GM21367 (cell line): ENCODE measurements around the gene MOSPD3.
"Not testable (repeated sequence)": the region's sequence is repeated elsewhere in the genome, so short reads cannot be mapped to it uniquely, and the experiment has no call there.

Source experiments
- ATAC-seq: cut with Tn5 transposase; IDR thresholded peaks from one replicate; pipeline ENCODE4 v1.9.1; 2021; ENCODE audit not compliant: unreplicated experiment

Gene MOSPD3

DNA sequence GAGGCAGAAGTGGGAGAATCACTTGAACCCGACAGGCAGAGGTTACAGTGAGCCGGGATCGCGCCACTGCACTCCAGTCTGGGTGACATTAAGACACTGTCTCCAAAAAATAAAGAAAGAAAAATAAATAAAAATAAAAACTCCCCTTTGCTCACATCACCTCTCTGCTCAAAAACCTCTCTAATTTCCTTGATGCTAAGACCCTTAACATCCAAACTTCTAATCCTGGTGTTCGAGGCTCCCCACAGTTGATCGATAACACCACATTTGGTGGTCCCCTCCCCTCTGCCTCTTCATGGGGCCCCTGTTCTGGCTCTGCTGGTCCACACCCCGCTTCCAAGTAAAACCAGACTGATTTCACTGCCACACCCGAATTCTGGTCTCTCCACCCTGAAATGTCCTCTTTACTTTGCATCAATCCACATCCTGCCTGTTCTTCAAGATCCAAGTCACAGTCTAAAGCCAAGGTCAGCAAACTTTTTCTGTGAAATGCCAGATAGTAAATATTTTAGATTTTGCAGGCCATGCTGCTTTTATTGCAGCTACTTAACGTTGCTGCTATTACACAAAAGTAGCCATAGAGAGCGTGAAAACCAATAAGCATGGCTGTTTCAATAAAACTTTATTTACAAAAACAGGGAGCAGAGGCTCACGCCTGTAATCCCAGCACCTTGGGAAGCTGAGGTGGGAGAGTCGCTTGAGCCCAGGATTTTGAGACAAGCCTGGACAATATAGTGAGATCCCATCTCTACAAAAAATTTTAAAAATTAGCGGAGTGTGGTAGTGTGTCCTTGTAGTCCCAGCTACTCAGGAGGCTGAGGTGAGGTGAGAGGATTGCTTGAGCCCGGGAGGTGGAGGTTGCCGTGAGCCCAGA lies 11.8 kb downstream of the MOSPD3 start:
- ATAC-seq: no peak

DNA sequence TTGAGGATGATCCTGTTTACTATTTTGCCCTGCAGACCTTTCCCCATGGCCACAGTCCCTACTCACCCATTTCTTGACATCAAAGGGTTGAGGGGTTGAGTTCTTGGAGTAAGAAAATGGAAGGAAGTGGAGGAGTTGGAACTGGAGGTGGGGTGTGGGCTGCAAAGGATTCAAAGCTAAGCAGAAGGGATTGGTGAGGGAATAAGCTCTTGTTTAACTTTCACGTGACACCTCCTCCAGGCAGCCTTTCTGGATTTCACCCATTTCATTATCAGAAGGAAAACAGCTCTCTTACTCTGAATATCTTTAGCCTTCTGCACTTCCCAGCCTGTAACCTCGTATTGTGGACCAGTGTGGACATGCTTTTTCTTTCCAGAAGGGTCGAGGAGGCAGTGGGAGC lies 13.7 kb downstream of the MOSPD3 start:
- ATAC-seq: no peak

DNA sequence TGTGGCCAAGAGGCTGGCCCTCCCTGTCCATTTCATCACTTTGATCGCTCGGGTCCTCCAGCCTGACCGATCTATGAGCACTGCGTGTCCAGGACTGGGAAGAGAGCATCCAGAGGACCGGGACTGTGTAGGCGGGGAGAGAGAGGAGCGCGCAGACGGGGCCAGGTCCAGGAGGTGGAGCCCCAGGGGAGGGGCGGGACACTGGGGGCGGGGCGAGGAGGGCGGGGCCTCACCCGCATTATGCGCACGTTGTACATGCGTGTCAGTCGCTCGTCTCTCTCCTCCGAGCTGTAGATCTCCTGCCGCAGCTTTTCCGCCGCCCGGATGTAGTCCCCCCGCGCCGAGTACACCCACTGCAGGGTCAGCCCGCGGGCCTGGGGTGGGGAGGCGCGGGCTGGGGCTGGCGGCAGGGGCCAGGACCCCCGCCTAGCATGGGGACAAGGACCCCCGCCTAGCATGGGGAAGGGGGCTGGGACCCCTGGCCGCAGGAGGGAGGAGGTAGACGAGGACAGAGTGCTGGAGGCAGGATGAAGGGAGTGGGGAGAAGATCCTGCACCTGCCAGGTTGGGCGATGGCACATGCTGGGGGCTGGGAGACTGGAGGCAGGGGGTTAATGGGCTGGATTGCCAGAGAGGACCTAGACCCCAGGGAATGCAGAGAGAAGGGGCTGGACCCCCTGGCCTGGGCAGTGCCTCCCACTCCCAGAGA lies 14.3 kb downstream of the MOSPD3 start:
- ATAC-seq: peak; percentile 61

DNA sequence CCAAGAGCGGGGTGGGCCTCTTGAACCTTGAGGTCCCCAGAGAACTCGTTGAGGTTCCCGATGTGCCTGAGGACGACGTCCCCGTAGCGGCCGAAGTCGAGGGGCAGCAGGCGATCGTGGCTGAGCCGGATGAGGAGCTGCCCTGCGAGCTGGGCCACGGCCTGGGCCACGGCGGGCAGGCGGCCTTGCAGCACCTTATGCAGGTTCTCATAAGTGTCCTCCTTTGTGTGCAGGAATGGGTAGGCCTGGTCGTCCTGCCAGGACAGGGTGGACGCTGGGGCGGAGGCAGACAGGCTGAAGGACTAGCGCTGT lies 14.9 kb downstream of the MOSPD3 start:
- ATAC-seq: no peak

DNA sequence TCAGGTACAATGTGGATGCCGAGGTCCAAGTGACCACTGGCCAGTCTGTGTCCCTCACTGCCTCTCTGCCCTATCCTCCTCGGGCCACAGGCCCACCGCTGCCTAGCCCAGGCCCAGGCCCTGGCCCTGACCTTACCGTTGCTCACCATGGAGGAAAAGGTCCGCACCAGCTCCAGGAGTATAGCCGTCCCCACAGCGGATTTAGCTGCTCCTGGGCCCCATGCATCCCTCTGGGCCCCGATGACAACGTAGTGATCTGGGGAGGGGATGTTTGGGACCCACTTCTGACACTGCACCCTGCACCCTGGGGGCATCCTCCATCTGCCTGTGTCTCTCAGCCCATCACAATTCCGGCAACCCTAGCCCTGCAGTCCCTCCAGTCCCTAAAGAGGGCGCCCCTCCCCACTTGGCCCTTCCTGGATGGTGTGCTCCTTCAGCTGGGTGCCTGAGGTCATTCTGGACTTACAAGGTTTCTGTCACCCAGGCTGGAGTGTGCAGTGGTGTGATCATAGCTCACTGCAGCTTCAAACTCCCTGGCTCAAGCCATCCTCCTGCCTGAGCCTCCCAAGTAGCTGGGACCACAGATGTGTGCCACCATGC lies 16.9 kb downstream of the MOSPD3 start:
- no peak for ATAC-seq

DNA sequence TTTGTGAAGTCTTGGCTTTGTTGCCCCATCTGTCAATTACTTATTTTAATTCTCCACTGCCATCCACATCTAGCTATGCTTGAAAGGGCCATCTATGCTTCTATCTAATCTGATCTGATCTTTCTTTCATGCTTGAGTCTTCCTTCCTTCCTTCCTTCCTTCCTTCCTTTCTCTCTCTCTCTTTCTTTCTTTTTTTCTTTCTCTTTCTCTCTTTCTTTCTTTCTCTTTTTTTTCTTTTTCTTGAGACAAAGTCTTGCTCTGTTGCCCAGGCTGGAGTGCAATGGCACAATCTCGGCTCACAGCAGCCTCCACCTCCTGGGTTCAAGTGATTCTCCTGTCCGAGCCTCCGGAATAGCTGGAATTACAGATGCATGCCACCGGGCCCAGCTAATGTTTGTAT lies 17.7 kb downstream of the MOSPD3 start:
- ATAC-seq: no peak

DNA sequence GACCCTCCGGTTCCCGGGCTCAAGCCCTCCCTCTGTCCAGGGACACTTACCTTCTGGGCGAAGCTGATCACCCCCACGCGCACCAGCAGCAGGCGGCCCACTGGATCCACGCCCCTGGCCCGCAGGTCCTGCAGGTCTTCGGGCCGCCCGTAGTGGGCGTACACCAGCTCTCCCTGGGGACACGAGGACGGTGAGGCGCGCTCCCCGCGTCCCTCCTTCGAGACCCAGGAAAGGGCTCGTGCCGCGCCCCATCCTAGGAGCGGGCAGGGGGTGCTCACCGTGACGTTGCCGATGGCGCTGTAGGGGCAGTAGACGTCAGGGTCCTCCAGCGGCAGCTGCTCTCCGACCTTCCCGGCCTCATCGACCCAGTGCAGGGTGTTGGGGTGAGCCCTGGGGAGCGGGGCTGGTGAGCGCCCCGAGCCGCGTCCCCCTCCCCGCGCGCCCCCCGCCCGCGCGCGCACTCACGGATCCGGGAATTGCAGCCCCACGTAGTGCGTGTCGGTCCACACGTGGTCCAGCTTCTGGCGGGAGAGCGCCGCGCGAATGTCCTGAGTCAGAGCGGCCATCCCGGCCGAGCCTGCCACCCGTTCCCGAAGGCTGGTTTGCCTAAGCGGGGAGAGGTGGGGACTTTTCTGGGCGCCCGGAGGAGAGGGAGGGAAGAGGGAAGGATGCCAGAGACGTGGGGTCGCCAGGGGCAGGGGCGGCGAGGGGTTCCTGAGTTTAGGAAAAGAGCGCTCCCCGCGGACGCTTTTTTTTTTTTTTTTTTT lies 20.8 kb downstream of the MOSPD3 start:
- ATAC-seq: no peak

DNA sequence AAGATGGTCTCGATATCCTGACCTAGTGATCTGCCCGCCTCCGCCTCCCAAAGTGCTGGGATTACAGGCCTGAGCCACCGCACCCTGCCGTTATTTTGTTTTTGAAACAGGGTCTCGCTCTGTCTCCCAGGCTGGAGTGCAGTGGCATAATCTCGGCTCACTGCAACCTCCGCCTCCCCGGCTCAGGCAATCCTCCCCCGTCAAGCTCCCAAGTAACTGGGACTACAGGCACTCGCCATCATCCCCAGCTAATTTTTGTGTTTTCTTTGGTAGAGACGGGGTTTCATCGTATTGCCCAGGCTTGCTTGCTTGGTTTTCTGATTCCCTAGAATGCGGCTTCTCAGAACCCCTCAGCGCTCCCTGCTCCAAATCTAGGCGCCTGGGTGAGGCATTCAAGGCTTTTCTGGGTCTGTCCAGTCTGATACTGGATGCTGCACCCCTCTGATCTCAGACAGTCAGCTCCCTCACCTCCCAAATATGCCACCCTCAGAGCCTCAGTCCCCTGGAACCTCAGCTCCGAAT lies 27.7 kb downstream of the MOSPD3 start:
- no peak for ATAC-seq

DNA sequence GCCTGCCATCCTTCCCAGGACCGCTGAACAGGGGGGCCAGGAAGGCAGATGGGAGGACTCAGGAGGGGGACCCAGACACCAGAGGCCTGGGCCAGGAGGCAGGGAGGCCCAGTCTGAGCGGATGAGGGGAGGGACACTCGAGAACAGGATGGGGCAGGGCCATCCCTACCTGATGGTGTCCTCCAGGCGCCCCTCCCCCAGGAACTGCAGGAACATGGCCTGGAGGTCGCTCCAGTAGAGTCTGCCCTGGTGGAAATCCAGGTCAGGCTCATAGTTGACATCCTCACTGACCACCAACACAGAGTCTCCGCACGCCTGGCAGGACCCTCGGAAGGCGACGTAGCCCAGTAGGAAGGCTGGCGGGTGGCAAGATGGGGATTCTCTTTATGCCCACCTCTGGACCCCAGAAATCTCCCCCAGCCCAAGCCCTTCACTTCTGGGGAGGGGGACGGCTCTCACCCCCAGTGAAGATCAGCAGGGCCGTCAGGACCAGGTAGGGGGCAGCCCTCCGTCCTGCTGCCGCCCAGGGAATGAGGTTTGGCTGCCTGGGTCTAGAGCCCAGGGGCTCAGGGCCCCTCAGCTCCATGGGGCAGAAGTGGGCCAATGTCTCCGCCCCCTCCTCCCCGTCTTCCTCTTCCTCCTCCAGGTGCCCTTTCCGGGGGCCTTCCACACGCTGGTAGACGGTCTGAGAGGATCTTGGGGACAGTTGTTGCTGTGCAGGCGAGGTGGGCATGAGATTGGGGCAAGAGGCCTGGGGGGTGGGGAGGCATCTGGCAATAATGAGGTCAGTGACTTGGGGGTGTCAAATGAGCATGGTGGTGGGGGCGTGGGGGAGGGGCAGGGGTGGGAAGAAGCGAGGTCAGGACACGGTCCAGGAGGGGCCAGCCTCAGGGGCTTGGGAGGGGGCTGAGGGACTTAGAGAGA lies 28.4 kb downstream of the MOSPD3 start:
- ATAC-seq: no peak

DNA sequence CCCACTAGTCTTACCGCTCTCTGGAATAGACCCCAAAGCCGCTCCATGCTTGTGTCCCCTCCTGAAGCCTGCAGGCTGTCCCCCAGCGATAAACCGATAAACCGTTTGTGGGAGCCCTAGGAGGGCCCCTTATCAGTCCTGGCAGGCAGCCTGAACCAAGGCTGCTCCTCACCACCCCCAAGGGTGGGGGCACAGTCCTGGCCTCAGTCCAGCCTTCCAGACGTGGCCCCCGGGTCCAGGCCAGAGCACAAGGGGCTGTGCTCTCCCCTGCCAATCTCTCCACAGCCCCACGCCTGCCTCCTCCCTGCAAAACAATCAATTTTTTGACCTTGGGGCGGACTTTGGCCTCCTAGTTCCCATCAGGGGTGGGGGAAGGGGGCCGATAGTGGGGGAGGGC lies 29.1 kb downstream of the MOSPD3 start, which contains the start of gene TFR2:
Gene TFR2 (minus strand): TSS at position 90 of the 397 bp plus-strand sequence. CDS start 43 bp downstream, at position 47.
- ATAC-seq: no peak

DNA sequence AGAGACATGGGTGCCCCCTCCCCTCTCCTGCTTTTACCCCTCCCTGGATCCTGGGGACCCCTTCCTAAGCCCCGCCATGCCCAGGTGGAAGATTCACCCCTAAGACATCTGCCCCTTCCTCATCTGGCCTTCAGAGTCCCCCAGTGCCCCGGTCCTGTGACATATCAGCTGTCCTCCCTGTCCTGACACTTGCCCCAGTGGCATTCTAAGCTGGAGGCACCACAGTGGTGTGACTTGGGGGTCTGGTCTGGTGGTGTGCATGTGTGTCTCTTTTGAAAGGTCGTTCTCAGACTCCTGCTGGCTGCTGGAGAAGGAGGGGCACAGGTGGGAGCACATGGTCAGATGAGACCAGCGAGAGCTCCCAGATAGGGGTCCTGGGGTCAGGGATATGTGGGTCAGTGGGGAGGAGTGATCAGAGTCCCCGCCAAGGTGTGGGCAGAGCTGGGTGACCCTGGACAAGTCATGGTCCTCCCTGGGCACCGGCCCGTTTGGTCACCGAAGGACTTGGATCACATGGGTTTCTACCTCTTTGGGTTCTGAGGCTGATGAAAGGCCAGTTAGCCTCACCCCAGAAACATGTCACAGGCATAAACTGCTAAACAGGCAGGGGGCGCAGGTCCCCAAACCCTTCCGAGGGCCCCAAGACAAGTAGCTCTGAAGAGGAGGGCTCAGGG lies 29.7 kb downstream of the MOSPD3 start:
- ATAC-seq: no peak

DNA sequence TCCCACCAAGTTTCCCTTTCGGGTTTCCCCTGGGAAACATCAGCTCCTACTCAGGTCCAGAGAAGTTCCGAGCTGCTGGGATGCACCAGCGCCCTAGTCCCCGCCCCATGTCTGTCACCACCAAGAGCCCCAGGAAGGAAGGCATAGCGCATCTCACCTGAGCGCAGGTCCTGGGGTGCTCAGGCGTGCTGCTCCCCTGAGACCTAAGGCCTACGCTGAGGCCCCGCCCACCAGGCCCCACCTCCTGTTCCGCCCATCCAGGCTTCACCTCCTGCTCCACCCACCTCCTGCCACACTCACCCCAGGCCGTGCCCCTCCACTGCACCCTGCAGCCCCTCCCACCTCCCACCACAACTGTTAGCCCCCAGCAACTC lies 30.2 kb downstream of the MOSPD3 start:
- no peak for ATAC-seq

DNA sequence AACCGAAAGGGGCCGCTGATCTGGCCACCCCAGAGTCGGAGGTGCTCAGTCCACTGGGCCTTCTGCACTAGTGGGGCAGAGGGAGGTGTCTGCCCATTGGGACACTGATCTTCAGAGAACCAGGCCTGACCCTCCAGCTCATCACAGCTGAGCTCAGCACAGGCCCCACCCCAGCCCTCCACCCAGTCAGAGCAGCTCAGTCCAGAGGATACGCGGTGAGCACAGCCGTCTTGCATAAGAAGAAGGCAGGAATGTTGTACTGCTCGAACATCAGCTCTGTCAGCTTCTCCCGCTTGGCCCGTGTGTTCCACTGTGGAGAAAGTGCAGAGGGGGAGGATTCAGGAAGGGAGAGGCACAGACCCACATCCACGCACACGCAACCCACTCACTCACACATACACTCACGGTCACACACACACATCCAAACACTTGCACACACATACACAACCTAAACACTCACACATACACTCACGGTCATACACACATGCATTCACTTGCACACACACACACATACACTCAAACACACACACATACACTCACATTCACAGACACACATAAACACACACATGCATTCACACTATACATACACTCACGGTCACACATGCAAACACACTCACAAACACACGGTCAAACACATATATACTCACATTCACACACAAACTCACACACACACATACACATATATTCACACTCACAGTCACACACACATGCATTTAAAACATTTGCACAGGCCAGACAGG lies 37.7 kb downstream of the MOSPD3 start:
- ATAC-seq: no peak

DNA sequence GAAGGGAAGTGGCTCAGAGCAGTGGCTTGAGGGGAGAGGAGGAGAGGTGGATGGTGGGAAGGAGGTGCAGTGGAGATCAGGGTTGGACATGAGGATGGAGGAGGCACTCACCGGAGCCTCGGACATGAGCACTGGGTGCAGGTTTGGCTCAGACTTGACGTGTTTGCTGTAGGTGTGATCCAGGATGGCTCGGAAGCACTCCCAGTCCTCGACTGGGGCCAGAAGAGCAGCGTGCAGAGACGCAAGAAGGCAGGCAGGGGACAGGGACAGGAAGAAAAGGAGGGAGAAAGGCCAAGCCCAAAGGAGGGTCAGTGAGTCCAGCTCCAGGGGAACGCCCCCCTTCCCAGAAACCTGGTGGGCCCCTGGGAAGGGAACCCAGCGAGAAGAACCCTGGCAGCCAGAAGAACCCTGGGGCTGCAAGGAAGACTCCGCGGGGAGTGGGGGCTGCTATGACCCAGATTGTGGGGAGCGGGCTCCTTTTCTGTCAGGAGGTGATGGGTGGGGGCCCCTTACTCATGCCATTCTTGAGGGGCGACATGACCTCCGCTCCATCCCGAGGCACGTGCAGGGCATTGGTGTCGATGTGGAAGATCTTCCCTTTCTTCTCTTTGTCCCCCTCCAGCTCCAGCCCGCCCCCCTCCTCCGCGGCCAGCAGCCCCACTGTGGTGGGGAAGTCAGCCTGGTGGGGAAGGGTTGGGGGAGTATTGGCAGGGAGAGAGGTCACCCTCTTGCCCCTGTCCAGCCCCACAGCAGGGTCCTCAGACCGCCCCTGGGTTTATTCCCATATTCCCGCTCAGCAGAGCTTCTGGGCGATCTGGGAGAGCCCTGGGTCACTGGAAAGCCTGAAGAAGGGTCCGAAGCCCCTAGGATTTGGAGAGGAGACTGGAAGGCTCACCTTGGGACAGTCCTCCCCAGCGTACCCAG lies 42.8 kb downstream of the MOSPD3 start:
- no peak for ATAC-seq

DNA sequence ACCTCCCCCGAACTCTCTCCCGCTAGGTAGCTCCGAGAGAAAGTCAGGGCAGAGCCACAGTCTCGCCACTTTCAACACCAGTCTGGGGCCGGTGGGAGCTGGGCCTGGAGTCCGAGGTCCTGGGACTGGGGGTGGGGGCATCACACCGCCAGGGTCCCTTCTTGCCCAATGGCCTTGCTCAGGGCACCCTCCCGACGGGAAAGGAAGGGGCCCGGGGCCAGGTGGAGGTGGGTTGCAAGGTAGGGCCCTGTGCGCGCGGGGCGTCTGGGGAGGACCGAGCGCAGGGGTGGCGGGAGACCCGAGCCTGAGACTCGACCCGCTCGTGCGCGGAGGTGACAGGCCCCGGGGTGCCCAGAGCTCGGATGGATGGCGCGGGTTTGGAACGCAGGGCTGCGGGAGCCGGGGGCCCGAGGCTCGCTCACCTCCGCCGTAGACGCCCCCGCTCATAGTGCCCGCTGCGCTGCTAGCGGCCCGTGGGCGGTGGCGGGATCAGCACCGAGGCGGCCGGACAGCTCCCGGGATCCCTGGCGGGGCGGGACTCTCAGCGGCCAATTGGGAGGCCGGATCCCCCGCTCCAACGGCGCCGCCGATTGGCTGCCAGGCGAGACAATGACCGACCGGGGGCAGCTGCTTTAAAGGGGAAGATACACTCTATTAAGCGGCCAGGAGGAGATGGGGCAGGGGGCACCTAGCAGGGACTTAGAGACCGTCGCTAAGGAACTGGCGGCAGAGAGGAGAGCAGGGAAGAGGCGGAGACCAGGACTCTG lies 43.8 kb downstream of the MOSPD3 start, which contains the start of gene ACTL6B:
Gene ACTL6B (minus strand): TSS at position 541 of the 767 bp plus-strand sequence. CDS start 94 bp downstream, at position 447.
- ATAC-seq: no peak

DNA sequence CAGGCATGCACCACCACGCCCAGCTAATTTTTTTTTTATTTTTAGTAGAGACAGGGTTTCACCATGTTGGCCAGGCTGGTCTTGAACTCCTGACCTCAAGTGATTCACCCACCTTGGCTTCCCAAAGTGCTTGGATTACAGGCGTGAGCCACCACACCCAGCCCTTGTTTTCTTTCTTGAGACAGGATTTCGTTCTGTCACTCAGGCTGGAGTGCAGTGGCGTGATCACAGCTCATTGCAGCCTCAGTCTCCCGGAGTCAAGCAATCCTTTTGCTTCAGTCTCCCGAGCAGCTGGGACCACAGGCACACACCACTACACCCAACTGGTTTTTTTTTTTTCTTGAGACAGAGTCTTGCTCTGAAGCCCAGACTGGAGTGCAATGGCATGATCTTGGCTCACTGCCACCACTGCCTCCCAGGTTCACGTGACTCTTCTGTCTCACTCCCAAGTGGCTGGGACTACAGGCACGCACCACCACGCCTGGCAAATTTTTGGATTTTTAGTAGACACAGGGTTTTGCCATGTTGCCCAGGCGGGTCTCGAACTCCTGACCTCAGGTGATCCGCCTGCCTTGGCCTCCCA lies 49.9 kb downstream of the MOSPD3 start:
- not testable (repeated sequence) for ATAC-seq
